GM04504 (cell line): ENCODE measurements around the gene GALNT11.
A peak's percentile ranks its signal among the peaks of the same experiment; 100 is the strongest.
"Not testable (repeated sequence)": the region's sequence is repeated elsewhere in the genome, so short reads cannot be mapped to it uniquely, and the experiment has no call there.

ENCODE experiments used
- DNase-seq: peaks from one replicate; pipeline ENCODE4 v3.0.0-alpha.2; 2012; ENCODE audit warnings: low read depth

Gene GALNT11

DNA sequence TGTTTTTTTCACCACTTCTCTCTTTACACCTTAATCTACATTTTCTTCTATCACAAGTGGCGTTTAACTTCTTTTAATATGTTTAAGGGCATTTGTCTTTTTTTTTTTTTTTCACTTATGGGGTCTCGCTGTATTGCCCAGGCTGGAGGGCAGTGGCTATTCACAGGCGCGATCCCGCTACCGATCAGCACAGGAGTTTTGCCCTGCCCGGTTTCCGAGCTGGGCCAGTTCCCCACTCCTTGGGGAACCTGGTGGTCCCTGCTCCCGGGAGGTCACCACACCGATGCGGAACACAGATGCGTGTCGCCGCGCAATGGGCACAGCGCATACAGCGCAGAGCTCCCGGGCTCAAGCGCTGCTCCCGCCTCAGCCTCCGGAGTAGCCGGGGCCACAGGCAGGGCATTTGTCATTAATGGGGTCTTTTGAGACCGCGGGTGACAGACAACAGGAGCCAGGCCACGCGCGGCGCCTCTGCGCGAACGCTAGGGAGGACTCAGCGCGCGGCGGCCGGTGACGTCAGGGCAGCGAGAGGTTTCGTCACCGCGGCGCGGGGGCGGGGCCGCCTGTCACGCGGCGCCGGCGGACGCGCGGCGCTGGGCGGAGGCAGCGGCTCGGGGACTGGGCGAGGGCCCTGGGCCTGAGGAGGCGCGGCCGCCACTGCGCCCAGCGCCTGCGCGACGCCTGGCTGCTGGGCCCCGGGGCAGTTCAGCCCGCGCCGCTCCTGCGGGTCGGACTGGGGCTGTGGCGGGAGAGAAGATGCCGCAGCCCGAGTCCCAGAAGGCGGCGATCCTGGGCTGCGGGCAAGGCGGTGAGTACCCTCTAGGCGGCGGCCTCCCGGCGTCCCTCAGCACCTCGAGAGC is at the start of gene GALNT11:
Gene GALNT11 (plus strand): TSS at position 598 of the 860 bp plus-strand sequence. CDS start 68,554 bp downstream, outside the sequence.
- peak; percentile 66 for DNase-seq

DNA sequence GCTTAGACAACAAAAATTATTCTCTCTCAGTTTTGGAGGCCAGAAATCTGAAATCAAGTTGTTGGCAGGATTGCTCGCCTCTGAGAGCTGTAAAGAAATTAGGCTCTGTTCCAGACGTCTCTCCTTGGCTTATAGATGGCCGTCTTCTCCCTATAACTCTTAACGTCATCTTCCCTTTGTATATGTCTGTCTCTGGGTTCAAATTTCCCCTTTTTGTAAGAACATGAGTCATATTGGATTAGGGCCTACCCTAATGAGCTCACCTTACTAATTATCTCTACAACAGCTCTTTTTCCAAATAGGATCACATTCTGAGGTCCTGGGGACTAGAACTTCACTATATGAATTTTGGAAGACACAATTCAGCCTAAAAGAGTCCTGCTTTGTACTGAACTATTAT is 46.9 kb upstream of the GALNT11 start:
- DNase-seq = no peak

DNA sequence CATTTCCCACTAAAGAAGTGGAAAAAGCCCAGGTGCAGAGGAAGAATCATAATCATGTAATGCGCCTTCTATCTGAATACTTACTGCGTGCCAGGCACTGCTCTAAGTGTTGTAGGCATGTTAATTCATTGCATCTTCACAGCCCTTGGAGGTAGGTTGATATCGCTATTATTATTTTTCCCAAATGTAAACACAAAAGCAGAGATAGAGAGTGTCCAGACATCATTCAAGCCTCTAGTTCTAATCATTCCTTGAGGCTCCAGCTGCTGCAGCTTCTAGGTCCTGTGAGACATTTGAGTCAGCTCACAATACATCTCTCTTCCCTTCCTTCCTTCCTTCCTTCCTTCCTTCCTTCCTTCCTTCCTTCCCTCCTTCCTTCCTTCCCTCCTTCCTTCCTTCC is 44.3 kb upstream of the GALNT11 start:
- DNase-seq = no peak

DNA sequence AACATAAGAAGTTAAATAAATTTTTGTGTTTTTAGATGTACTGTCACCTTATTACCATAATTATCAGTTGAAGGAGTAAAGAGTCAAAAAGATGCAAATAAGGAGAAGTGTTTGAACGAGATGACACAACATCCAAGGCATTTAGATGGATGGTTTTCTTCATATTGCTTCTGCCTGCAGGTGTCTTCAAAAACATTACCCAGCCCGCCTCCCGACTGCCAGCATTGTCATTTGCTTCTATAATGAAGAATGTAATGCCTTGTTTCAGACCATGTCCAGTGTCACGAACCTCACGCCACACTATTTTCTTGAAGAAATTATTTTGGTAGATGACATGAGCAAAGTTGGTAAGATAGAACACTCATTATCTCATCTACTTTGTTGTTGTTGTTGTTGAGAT is 42.7 kb upstream of the GALNT11 start:
- no peak for DNase-seq

DNA sequence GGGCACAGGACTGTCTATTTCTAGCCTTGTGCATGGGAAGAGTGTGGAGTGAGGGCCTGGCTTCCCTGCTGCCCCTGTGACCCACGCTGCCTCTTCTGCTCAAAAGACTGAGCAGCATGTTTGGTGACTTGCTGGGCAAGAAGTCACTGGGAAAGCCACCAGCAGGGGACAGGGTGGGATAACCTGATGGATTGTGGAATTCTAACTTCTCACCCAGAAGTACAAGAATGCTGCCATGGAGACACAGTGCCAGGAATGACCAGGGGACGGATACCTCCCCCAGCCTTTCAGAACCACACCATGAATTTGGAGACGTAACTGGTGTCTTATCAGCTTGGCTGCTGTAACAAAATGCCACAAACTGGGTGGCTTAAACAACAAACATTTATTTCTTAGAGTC is 40.9 kb upstream of the GALNT11 start:
- DNase-seq = no peak

DNA sequence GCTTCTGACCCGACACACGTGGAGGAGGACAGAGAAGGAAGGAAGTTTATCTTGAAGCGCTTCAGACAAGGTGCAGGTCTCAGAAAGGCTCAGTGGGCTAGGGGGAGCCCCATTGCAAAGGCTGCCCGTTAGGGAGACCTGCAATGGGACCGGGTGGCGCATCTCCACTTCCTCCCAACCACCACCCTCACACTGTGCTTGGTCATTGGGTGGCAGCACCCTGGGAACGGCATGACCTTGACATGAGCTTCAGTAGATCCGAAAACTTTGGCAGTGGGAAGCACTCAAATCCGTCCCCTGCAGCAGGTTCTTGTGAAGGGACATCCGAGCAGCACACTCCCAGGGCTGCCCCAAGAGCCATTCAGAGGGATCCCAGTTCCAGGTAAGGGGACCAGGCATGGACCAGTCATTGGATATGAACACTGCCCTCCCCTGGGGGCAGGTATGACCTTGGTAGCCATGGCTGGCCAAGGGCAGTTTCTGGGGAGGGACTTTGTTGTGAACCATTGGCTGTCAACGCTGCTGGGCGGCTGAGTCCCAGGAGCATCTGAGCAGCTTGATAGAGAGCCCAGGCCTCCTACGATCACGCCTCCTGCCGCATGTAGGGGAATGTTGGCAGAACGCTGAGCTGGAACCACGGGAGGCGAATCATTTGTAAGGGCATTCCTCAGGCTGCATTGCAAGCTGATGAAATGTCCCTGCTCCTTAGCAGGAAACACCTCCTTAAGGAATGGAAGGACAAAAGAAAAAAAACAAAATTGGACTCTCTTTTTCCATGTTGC is 37.5 kb upstream of the GALNT11 start:
- peak; percentile 12 for DNase-seq

DNA sequence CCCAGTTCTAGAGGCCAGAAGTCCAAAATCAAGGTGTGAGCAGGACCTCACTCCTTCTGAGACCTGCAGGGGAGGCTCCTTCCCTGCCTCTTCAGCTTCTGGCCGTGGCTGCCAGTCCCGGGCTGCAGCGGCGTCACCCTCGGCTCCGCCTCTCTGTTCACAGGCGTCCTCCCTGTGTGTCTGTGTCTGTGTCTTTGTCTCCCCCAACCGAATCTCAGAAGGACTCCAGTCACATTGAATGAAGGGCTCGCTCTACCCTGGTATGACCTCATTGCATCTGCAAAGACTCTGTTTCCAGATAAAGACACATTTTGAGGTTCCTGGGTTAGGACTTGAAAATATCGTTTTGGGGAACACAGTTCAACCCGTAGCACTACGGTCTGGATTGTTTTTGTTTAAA is 33.1 kb upstream of the GALNT11 start:
- DNase-seq = no peak

DNA sequence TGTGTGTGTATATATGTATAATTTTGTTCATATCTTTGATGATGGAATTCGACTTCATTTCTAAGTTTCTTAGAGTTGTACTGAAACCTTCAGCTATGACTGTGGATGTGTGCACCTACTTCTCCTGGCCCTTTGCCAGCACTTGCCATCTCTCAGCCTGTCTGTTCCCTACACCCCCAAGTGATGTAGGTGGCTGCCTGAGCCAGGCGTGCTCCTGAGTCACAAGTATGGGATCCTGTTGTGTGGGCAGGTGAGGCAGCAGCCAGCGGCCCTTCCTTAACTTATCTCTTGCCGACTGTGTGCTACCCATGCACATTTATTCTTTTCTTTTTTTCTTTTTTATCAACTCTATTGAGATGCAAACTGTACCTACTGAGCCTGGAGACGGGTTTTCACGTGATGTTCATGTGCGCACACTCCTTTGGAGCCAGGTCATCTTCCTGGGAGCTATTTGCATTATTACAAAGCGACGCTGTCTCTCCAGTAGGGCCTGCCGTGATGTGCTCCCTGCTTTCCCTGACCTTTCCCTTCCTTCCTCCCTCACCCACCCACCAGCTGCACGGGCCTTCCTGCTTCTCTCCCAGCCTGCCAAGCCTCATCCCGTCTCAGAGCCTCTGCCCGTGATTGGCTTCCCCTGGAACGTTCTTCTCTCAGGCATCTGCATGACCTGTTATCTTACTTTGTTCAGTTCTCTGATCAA is 31.3 kb upstream of the GALNT11 start:
- no peak for DNase-seq

DNA sequence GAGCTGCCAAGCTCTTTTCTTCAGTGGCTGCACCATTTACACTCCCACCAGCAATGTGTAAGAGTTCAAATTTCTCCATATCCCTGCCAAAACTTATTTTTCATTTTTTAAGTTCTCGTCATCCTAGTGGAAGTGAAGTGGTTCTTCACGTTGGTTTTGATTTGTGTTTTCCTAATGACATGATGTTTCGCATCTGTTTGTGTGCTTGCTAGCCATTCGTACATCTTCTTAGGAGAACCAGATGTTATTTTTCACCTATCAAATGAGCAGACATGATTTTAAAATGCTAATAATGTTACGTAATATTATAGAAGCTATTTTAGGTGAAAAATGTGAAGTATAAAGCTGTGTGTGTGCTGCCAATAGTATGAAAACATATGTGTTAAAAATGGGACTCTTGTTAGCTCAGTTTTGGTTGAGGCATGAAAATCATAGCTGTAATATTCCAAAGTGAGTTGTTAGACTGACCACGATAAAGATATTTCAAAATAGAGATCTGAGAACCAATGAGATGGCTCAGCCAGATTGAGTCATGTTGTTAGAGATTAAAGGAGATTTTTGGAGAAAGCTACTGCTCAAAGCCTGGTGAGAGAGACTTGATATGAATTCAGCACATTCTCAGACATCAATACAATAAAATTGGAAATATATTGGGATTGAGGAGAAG is 25.9 kb upstream of the GALNT11 start:
- no peak for DNase-seq

DNA sequence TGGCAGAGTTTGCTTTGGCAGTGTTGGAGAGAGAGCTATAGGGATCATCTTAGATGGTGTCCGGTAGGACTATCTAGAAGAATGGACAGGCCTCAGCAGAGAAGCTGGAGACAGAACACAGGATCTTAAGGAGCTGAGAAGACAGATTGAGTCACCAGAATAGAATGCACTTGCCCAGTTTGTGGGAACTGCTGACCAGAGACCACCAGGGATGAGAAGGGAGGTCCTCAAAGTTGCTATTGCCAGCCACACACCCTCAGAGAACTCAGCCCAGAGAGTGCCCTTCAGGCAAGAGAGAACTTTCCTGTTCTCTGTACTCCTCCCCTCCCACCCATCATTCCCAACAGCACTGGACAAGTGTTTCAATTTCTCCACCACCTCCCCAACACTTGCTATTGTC is 25.3 kb upstream of the GALNT11 start:
- DNase-seq = no peak

DNA sequence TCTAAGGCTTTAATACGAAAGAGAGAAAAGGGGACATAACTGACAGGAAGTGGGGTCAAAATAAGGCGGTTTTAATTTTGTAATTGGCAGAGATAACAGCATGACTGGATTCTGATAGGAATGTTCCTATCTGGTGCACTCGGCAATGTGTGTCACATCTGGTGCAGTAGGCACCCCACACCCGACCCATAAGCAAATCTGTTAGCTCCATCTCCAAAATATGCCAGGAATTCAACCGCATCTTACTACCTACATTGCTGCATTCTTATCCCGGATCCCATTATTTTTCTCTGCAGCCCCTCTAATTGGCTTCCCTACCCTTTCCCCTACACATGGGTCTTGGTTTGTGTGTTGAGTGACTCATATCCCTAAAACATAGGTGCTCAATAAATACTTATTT is 19.1 kb upstream of the GALNT11 start:
- no peak for DNase-seq

DNA sequence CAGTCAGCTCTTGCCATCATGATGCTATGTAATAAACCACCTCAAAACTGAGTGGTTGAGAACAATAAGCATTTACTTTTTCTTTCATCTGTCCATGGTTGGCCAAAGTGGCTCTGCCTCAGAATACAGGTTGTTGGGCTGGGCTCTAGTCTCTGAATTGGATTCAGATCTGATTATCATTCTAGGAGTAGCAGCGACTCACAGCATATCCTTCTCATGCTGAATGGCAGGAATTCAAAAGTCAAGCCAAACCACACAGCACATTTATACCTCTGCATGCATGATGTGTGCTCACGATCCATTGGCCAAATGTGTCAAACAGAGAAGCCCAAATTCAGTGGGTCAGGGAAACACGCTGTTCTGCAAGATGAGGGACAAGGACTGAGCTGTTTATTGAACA is 13.6 kb upstream of the GALNT11 start:
- no peak for DNase-seq

DNA sequence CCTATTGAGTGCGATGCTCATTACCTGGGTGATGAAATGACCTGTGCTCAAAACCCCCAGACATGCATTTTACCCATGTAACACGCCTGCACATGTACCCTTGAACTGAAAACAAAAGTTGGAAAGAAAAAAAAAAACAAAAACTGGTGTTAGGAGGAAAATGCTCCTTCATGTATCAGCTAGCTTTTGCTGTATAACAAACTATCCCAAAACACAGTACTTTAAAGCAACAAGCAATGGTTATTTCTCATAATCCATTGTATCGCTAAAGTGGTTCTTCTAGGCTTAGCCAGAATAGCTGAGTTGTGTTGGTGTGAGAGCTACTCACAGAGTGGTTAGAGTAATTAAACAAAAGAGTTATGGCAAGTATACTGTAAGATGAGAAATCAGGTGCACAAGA is 12.2 kb upstream of the GALNT11 start:
- DNase-seq = no peak

DNA sequence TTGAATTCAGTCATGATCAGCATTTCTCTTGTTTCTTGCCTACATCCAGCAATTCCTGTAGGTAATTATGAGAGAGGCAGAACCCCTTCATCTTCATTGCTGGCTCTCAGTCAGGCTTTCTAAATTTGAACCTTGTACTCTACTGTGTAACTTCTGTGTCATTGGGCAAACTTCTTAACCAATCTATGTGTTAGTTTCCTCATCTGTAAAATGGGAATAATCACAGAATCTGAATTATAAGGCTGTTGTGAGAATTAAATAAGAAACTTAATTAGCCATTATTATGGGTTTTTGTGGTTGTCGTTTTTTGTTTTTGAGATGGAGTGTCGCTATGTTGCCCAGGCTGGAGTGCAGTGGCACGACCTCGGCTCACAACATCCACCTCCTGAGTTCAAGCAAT is 11.5 kb upstream of the GALNT11 start:
- DNase-seq = no peak

DNA sequence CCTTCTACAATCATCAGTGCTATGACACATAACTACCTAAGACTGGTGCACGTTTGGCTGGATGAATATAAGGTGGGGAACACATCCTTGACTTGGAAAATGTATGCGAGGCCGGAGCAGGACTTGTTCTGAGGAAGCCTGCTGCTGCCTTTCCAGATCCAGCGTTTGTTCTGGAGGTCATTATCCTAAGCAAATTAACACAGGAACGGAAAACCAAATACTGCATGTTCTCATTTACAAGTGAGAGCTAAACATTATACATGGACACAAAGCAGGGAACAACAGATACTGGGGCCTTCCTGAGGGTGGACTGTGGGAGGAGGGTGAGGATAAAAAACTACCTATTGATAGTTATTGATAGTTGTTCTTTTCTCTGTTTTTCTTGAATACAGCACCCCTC is 10.8 kb upstream of the GALNT11 start:
- DNase-seq = no peak

DNA sequence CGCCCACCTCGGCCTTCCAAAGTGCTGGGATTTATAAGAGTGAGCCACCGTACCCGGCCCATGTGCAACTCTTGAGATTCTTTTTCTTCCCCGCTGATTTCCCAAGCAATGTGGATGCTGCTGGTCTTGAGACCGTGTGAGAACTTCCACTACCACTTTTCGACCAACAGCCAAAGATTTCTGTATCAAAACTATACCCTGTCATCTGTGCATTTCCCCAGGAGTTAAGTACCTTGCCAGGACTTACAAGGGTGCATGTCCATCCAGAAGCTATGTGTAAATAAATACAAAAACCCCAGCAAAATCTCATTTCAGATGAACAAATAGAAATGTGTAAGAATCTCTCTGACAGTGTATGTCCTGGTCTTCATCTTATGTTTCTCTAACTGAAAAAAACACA is 9.9 kb upstream of the GALNT11 start:
- DNase-seq = no peak

DNA sequence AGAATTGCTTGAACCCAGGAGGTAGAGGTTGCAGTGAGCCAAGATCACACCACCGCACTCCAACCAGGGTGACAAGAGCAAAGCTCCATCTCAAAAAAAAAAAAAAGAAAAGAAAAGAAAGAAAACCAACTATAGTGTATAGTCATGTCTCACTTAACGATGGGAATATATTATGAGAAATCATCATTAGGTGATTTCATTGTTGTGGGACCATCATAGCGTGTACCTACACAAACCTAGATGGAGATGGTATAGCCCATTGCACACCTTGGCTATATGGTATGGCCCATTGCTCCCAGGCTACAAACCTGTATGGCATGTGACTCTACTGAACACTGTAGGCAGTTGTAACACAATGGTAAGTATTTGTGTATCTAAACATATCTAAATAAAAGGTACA is 8.5 kb upstream of the GALNT11 start:
- DNase-seq = no peak

DNA sequence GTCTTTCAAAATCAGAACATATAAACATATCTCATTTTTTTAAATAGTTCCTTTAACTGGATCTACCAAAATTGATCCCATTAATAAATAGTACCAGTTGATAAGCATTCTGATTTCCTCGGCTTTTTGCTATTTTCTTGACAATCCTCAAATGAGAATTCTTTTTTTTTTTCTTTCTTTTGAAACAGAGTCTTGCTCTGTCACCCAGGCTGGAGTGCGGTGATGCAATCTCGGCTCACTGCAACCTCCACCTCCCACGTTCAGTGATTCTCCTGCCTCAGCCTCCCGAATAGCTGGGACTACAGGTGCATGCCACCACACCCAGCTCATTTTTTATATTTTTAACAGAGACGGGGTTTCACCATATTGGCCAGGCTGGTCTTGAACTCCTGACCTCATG is 7.8 kb upstream of the GALNT11 start:
- DNase-seq = not testable (repeated sequence)

DNA sequence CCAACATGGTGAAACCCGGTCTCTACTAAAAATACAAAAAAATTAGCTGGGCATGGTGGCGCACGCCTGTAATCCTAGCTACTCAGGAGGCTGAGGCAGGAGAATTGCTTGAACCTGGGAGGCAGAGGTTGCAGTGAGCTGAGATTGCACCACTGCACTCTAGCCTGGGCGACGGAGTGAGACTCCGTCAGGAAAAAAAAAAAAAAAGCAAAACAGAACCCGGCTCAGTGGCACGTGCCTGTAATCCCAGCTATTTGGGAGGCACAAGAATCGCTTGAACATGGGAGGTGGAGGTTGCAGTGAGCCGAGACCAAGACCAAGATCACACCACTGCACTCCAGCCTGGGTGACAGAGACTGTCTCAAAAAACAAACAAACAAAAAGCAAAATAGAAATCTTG is 3.7 kb upstream of the GALNT11 start:
- DNase-seq = not testable (repeated sequence)

DNA sequence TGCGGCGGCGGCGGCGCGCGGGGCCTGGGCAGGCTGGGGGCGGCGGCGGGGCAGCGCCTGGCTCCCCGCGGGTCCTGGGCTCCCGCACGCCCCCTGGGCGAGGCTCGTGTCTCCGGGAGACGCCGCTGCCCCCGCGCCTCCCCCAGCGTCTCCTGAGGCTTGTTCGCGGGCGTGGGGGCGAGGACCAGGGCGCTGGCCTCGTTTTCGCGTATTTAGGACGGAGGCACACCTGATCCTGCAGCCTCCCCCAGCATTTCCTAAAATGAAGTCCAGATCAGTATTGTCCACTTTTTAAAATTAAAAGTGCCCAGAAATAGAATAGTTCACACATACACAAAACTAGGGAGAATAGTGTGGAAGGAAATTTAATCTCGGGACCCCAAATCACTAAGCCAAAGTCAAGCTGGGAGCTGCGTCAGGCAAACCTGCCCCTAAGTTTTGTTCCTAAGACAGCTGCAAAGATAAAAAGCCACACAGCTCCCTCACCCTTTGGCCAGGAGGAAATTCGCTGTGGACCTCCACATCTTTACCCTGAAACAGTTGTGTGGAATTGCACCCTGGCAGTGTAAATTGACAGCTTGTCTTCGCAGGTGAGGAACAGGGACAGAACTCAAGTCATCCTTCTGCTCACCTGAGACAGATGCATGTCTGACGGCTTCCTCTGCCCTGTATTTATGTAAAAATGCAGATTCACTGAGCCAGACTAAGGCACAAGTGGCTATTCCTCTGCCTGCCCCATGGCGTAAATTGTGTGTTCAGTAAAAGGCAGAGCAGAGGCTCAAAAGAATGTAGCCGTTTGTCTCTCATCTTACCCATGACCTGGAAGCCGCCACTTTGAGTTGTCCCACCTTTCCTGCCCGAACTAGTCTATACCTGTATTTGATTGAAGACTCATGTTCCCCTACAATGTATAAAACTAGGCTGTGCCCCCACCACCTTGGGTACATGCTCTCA is 740 bp downstream of the GALNT11 start:
- DNase-seq = no peak
